Loucy (cell line): ENCODE results near the gene DNA2.

ENCODE experiments used
- EZH2phosphoT487 ChIP-seq: fragments of 200-600 bp; IDR thresholded peaks from 2 replicates; pipeline ENCODE4 v1.6.1; 2018; ENCODE audit warnings: antibody characterized with exemption, mild to moderate bottlenecking, moderate library complexity, borderline replicate concordance
- TF ChIP-seq, protein P1 (sequence below): fragments of 200-600 bp; sonication (generic); conservative IDR thresholded peaks from 2 replicates; pipeline ENCODE4 v1.5.1; 2014; ENCODE audit warnings: mild to moderate bottlenecking, antibody characterized with exemption, low read length

DNA sequence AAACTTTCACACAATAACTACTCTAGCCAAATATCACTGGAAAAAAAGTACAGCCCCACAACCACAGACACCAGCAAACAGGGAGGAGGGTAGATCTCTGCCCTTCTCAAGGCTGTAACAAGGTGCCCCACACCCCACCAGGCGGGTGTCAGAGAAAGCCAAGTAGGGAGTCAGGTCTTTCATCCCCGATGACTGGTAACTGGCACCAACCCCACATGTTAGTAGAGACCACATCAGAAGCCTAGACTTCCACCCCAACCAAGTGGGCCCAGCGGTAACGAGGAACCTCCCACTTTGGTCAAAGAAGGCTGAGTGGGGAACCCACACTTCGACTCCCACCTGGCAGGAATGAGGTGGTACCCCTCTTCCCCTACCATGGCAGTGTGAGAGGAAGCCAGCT is 48.3 kb downstream of the DNA2 start:
- TF ChIP-seq, protein P1, sequence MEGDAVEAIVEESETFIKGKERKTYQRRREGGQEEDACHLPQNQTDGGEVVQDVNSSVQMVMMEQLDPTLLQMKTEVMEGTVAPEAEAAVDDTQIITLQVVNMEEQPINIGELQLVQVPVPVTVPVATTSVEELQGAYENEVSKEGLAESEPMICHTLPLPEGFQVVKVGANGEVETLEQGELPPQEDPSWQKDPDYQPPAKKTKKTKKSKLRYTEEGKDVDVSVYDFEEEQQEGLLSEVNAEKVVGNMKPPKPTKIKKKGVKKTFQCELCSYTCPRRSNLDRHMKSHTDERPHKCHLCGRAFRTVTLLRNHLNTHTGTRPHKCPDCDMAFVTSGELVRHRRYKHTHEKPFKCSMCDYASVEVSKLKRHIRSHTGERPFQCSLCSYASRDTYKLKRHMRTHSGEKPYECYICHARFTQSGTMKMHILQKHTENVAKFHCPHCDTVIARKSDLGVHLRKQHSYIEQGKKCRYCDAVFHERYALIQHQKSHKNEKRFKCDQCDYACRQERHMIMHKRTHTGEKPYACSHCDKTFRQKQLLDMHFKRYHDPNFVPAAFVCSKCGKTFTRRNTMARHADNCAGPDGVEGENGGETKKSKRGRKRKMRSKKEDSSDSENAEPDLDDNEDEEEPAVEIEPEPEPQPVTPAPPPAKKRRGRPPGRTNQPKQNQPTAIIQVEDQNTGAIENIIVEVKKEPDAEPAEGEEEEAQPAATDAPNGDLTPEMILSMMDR: no peak
- no peak for TF ChIP-seq EZH2phosphoT487
